Memory B cell (primary cell): Measurements from ENCODE around the gene PRDM16.

ENCODE experiments used
- ATAC-seq: fragments of 150-1000 bp; cut with Tn5 transposase; 2 replicates; pipeline ENCODE4 v1.10.0; 2021; ENCODE audit warnings: low read depth, mild to moderate bottlenecking, moderate library complexity
- DNase-seq, 2 donors: peaks; one replicate each; pipeline ENCODE4 v3.0.0; 2022; ENCODE audit warnings: low spot score in 2 of 2
- H3K27ac Mint-ChIP-seq: one replicate; pipeline ENCODE4 v1.8.0; 2022; ENCODE audit warnings: mild to moderate bottlenecking, moderate library complexity, mixed read lengths
- H3K27me3 Mint-ChIP-seq: one replicate; pipeline ENCODE4 v1.8.0; 2022; ENCODE audit warnings: mixed read lengths
- H3K36me3 Mint-ChIP-seq: one replicate; pipeline ENCODE4 v1.8.0; 2022; ENCODE audit warnings: mild to moderate bottlenecking, mixed read lengths
- H3K4me1 Mint-ChIP-seq: one replicate; pipeline ENCODE4 v1.8.0; 2022; ENCODE audit warnings: mixed read lengths
- H3K4me3 Mint-ChIP-seq: one replicate; pipeline ENCODE4 v1.8.0; 2022; ENCODE audit warnings: mild to moderate bottlenecking, moderate library complexity, mixed read lengths
- H3K9me3 Mint-ChIP-seq: one replicate; pipeline ENCODE4 v1.8.0; 2022; ENCODE audit warnings: mixed read lengths

The PRDM16 gene

DNA sequence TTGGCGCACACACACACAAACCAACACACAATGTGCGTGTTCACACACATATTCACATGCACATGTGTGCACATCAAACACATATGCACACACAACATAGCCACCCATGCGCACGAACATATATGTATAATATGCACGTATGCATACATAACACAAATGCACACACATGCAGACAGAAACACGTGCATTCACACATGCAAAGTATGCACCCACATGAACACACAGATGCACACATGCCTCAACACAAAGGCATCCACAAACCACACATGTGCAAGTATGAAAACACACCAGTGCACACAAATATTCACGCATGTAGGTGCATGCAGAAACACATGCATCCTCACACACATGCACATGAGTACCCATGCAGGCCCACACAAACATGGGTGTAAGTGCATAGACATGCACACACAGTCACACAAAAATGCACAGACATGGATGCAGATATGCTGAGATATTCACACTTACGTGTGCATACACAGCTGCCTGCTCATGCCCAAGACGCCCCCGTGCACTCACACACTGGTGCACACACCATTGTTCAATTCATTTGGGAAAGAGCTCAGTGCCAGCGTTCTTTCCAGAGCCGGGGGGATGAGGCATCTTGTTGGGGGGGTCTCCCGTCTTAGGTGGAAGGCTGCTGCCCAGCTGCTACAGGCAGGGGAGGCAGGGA, 332.7 kb downstream of the PRDM16 start:
- Mint-ChIP-seq H3K9me3 (no peaks in the 10 kb centered on the region), H3K27me3 (peaks cover 5% of the 10 kb centered on the region), H3K4me1 (no peaks in the 10 kb centered on the region), H3K27ac (no peak overlapping the region), H3K36me3 (no peaks in the 10 kb centered on the region), H3K4me3 (no peak overlapping the region)
- ATAC-seq (no peak), DNase-seq (no peak)

DNA sequence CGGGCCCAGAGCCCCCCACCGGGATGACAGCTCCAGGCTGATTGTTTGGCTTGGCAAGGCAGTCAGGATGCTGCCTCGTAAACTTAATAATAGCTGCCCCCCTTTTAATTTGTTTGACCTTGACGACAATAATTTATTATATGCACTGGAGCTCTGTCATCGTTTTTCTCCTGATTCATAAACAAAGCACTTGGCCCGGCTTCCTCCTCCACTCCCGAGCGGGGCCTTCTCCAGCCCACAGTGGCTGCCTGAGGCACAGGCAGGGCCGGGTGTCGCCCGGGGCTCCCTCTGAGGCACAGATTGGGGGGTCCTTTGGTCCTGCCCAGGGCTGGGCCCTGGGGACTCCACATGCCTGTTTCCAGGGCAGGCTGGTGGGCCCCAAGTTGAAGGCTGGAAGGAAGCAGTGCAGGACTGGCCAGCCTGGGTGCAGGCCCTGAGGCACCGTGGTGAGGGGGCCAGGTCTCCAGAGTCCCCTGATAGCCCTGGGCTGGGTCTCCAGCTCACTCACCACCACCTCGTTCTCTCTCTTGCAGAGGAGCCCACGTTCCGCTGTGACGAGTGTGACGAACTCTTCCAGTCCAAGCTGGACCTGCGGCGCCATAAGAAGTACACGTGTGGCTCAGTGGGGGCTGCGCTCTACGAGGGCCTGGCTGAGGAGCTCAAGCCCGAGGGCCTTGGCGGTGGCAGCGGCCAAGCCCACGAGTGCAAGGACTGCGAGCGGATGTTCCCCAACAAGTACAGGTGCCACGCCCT, 333.4 kb downstream of the PRDM16 start:
- H3K27me3 Mint-ChIP-seq: peaks cover 5% of the 10 kb centered on the region
- no peak for ATAC-seq
- H3K4me1 Mint-ChIP-seq: no peaks in the 10 kb centered on the region
- no peak overlapping the region for H3K27ac Mint-ChIP-seq
- DNase-seq: no peak
- H3K36me3 Mint-ChIP-seq: no peaks in the 10 kb centered on the region
- no peaks in the 10 kb centered on the region for H3K9me3 Mint-ChIP-seq
- H3K4me3 Mint-ChIP-seq: no peak overlapping the region

DNA sequence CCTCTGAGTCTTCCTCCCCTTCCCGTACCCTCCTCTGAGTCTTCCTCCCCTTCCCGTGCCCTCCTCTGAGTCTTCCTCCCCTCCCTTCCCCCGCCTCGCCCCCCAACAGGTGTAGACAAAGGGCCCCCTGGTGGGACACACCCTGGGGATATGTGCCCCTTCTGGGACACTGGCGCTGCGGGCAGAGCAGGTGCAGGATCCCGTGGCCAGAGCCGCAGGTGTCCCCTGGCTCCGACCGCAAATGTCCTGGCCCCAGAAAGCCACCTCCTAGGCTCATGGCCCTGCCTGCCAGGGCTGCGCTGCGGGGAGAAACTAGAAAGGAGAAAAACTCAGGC, 334.0 kb downstream of the PRDM16 start:
- no peak for ATAC-seq
- no peaks in the 10 kb centered on the region for H3K9me3 Mint-ChIP-seq
- H3K27ac Mint-ChIP-seq: no peak overlapping the region
- no peak overlapping the region for H3K4me3 Mint-ChIP-seq
- H3K36me3 Mint-ChIP-seq: no peaks in the 10 kb centered on the region
- H3K27me3 Mint-ChIP-seq: peaks cover 5% of the 10 kb centered on the region
- H3K4me1 Mint-ChIP-seq: no peaks in the 10 kb centered on the region
- no peak for DNase-seq

DNA sequence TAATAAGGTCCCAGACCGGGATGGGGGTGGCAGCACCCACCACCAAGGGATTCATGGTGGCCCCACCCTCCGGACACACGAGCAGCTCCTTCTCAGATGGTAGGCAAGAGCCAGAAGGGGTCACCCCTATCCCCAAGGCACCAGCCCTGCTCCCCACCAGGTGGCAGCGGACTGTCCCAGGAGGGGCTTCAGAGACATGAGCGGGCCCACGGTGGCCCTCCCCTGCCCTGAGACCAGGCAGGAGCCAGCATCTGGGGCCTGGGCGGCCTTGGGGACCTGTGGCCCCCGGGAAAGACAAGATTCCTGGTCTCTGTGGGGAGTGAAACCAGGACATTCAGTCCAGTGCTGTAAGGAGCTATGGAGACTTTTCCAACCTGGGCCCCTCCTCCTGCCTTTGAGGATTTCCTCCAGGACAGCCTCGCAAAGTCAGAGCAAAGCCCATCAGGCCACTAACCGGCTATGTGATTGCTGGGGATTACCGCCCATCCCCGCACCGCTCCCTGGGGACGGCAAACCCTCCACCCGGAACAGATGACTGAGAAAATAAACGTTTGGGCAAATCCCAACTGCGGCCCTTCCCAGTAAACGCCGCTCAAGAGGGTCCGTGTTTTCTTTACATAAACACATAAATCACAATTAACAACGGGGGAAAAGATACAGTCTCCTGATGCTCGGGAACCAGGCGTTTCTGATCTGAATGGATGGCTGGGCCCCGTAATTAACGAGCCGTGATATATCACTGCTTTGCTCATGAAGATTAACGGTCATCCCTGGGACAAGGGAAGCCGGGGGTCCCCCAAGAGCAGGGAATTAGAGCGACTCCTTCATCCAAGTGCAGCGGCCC, 334.6 kb downstream of the PRDM16 start:
- Mint-ChIP-seq H3K27ac (no peak overlapping the region), H3K27me3 (peaks cover 3% of the 10 kb centered on the region), H3K36me3 (no peaks in the 10 kb centered on the region), H3K4me1 (no peaks in the 10 kb centered on the region), H3K9me3 (no peaks in the 10 kb centered on the region), H3K4me3 (no peak overlapping the region)
- DNase-seq (no peak), ATAC-seq (no peak)

DNA sequence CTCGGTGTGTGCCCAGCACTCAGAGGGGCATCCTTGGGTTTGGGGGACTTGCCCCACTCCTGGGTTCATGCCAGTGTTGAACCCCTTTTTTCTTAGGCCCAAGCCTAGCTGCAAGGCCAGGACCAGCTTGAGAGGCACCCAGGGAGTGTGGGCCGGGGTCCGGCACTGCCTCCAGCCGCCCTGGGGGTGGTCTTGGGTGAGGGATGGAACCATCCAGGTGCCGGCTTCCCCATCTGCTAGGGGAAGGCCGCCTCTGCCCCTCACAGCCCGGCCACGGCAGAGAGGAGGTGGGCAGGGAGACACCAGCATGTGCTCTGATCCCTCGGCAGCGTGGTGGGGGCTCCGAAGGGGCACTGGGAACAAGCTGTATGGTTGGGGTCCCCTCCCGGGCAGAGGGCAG, 335.3 kb downstream of the PRDM16 start:
- Mint-ChIP-seq H3K36me3 (no peaks in the 10 kb centered on the region), H3K4me1 (no peaks in the 10 kb centered on the region), H3K4me3 (no peak overlapping the region), H3K27me3 (peaks cover 2% of the 10 kb centered on the region), H3K9me3 (no peaks in the 10 kb centered on the region), H3K27ac (no peak overlapping the region)
- ATAC-seq (no peak), DNase-seq (no peak)

DNA sequence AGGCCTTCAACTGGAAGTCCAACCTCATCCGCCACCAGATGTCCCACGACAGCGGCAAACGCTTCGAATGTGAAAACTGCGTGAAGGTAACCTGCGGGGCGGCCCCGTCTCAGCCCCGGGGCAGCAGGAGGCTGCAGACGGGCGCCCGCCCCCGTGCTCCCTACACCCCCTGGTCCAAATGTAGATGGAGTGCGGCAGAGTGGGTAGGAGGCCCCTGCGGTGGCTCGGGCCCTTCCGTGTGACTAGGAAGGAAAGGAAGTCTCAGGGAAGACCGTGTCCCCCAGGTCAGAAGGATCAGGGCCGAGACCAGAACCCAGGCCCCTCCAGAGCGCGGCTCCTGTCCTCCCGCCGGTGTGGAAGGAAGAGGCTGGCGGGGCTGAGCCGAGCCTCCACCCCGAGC, 335.8 kb downstream of the PRDM16 start:
- Mint-ChIP-seq H3K36me3 (no peaks in the 10 kb centered on the region), H3K27me3 (peaks cover 2% of the 10 kb centered on the region), H3K4me3 (no peak overlapping the region), H3K4me1 (no peaks in the 10 kb centered on the region), H3K27ac (no peak overlapping the region), H3K9me3 (no peaks in the 10 kb centered on the region)
- DNase-seq (no peak), ATAC-seq (no peak)

DNA sequence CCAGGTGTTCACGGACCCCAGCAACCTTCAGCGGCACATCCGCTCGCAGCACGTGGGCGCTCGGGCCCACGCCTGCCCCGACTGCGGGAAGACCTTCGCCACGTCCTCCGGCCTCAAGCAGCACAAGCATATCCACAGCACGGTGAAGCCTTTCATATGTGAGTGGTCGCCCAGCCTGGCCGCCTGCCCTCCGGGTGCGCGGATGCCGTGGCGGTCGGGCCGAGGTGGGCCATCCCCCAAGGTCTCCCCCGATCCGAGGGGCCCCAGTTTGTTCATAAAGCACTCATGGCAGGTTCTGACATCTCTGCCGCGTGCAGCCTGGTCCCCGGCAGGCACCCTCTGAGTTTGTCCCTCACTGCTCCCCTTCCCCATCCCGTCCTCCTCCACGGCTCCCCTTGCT, 336.5 kb downstream of the PRDM16 start:
- DNase-seq: no peak
- ATAC-seq: no peak
- Mint-ChIP-seq H3K27ac (no peak overlapping the region), H3K9me3 (no peaks in the 10 kb centered on the region), H3K4me3 (no peak overlapping the region), H3K4me1 (no peaks in the 10 kb centered on the region), H3K36me3 (no peaks in the 10 kb centered on the region), H3K27me3 (peaks cover 2% of the 10 kb centered on the region)

DNA sequence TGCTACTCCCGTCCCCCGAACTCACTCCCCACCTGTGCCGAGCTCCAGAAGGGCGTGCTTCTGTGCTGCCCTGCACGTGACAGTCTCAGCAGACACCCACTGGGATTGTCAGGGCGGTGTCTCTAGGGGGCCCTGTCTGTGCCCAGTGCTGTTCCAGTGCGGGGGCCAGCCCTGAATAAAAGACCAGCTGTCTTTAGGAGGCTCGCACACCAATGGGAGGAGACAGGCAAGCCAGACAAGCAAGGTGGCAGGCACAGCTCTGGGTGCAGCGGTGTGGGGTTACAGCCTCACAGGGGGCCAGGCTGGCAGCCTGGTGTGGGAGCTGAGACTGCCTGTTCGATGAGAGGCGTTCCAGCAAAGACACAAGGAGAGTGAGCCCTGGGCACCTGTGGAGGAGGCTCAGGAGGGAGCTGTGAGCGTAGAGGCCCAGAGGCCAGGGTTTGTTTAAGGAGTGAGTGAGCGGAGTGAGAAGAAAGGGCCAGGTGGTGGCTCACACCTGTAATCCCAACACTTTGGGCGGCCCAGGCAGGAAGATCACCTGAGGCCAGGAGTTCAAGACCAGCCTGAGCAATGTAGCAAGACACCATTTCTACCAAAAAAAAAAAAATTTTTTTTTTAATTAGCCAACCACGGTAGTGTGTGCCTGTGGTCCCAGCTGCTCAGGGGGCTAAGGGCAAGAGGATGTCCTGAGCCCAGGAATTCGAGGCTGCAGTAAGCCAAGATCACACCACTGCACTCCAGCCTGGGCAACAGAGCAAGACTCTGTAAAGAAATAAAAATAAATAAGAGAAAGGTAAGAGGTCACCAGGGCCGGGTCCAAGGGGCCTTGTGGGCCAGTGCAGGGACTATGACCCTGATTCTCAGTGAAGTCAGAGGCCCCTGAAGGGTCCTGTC, 337.2 kb downstream of the PRDM16 start:
- Mint-ChIP-seq H3K27me3 (peaks cover 2% of the 10 kb centered on the region), H3K27ac (no peak overlapping the region), H3K4me3 (no peak overlapping the region), H3K4me1 (no peaks in the 10 kb centered on the region), H3K9me3 (no peaks in the 10 kb centered on the region), H3K36me3 (no peaks in the 10 kb centered on the region)
- ATAC-seq (no peak), DNase-seq (no peak)

DNA sequence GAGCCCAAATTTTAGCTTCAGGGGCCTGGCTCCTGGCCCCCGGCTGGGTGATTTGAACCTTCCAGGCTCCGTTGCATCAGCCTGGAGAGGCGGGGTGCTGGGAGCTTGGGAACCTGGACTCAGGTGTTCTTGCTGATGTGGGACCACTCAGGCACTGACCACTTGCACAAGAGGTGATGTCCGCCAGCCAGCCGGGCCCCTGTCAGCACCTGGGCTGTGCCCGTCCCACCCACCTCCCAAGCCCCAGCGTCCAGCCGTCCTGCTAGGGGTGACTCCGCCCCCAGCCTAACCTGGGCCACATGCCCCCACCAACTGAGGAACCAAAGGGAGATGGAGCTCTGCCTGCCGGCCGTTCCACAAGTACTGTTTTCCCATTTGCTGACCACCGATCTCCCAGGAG, 338.0 kb downstream of the PRDM16 start:
- Mint-ChIP-seq H3K27me3 (peaks cover 2% of the 10 kb centered on the region), H3K9me3 (no peaks in the 10 kb centered on the region), H3K4me3 (no peak overlapping the region), H3K36me3 (no peaks in the 10 kb centered on the region), H3K4me1 (no peaks in the 10 kb centered on the region), H3K27ac (no peak overlapping the region)
- DNase-seq (no peak), ATAC-seq (no peak)

DNA sequence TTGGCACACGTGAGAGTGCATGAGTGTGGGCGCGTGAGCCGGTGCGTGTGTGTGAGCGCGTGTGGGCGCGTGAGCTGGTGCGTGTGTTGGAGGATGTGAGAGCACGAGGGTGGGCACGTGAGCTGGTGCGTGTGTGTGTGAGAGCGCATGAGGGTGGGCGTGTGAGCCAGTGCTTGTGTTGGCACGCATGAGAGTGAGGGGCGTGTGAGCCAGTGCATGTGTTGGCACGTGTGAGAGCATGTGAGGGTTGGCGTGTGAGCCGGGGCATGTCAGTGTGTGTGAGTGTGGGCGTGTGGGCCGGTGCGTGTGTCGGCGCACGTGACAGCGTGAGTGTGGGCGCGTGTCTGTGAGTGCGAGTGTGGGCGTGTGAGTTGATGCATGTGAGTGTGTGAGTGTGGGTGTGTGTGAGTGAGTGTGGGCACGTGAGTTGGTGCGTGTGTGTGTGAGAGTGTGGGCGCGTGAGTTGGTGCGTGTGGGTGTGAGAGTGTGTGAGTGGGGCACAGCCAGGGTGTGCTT, 339.8 kb downstream of the PRDM16 start:
- ATAC-seq (no peak), DNase-seq (no peak)
- no peaks in the 10 kb centered on the region for H3K9me3 Mint-ChIP-seq
- no peak overlapping the region for H3K27ac Mint-ChIP-seq
- no peaks in the 10 kb centered on the region for H3K36me3 Mint-ChIP-seq
- peaks cover 2% of the 10 kb centered on the region for H3K27me3 Mint-ChIP-seq
- no peak overlapping the region for H3K4me3 Mint-ChIP-seq
- no peaks in the 10 kb centered on the region for H3K4me1 Mint-ChIP-seq

DNA sequence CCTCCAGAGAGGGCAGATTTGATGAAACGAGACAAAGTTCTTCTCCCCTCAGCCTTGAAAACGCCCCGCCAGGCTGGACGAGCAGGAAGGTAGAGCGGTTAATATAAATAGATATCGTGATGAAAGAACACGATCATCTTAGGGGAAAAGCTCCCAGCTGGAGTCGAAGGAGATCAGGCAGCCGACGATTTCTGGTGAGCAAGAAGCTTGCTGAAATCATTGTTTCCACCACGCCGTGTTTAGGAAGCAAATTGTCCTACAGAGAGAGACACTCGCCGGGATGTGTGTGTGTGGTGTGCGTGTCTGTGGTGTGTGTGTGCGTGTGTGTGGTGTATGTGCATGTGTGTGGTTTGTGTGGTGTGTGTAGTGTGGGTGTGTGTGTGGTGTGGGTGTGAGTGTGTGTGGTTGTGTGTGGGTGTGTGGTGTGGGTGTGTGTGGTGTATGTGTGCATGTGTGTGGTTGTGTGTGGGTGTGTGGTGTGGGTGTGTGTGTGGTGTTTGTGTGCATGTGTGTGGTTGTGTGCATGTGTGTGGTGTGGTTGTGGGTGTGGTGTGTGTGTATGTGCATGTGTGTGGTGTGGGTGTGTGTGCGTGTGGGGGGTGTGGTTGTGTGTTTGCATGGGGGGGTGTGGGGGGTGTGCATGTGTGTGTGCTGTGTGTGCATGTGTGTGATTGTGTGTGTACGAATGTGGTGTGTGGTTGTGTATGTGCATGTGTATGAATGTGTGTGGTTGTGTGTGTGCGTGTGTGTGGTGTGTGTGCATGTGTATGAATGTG, 340.6 kb downstream of the PRDM16 start:
- H3K27me3 Mint-ChIP-seq: peaks cover 4% of the 10 kb centered on the region

DNA sequence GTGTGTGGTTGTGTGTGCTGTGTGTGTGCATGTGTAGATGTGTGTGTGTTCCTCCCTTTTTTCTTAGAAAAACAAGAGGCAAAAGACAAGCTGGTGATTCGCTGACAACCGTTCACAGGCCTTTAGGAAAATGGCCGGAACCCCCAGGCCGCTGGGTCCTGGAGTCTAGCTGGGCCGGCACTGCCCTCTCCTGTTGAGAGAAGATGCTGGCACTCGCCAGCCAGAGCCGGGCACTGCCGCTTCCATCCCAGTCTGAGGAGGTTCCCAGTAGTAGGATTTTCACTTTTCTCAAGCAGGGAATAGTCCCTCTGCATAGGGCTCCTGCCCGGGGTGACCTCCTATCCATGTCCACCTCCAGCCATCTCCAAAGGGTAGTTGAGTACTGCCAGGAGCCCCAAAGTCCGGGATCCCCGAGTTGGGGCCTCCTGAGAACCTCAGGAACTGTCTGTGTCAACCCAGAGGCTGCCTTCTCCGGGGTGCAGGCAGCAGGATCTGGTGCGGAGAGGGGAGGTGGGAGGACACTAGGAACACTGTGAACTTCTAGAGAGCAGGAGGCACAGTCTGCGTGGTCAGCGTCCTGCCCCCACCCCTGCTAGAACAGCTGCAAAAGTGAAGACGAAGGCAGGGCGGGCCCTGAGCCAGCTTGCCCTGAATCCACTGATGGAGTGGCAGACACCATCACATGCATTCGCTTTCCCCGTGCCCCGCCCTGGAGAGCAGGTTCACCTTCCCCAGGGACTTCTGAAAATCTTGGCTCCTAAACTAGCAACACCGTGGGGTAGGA, 341.3 kb downstream of the PRDM16 start:
- no peak for DNase-seq
- ATAC-seq: no peak
- no peak overlapping the region for H3K27ac Mint-ChIP-seq
- H3K4me3 Mint-ChIP-seq: no peak overlapping the region
- H3K9me3 Mint-ChIP-seq: no peaks in the 10 kb centered on the region
- no peaks in the 10 kb centered on the region for H3K36me3 Mint-ChIP-seq
- H3K4me1 Mint-ChIP-seq: no peaks in the 10 kb centered on the region
- peaks cover 4% of the 10 kb centered on the region for H3K27me3 Mint-ChIP-seq

More for the DNA sequence above, 340.6 kb downstream of the PRDM16 start:
- Mint-ChIP-seq H3K4me3 (no peak overlapping the region), H3K36me3 (no peaks in the 10 kb centered on the region), H3K9me3 (no peaks in the 10 kb centered on the region), H3K27ac (no peak overlapping the region), H3K4me1 (no peaks in the 10 kb centered on the region)
- ATAC-seq (no peak), DNase-seq (no peak)
